Colon (tissue), 2 donors: ENCODE data around the gene SHC1.

Experiments used
- FAIRE-seq: peaks from 2 replicates; lab custom pipeline; 2012; peaks lifted over from hg19 to GRCh38; lab: Jason Lieb, UNC
- donor health status: control.
- donor health status: control.

SHC1 gene

DNA sequence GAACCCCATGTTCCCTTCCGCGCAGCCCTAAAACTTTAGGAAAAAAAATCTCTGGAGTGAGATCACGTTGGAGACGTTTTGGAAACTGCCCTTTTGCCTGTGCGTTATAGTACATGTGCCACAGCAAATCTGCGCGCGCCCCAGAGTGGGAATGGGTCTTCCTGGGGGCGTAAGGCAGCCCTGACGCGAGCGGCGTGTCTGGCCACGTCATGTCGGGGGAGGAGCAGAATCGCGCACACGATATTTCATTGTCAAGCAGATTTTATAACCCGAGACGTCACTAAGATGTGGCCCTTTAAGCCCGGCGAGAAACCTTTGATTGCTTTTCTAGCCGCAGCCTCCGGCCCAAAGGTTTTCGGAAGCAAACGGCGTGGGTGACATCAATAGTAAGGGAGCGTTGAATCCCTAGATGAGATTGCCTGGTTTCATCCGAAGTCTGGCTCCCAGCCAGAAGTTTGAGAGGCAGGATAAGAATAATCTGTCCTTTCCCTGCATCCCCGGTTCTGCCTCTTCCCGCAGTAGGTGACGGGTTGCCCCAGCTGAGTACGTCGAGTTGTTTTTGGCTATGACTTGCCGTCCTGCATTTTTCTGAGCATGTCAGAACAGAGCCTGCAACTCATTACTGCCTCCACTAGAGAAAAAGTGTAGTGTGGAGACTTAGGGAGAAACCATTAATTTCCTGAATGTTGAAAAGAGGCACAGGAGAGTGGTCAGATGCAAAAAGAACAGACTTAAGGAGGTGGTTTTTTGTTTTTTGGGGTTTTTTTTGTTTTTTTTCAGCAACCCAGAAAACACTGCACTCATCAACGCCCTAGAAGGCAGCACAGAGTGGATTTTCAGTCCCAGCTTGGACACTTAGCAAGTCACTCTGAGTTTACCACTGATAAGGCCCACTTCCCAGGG is 33.2 kb downstream of the SHC1 start:
- no peak for FAIRE-seq

- FAIRE-seq: no peak
Observed at GRCh38 chr1:154936555-154937084, 33.9 kb downstream of the SHC1 start, which contains the start of gene PMVK. PMVK (minus strand) TSS chr1:154936719; CDS start chr1:154936685, 34 bp downstream.

- no peak for FAIRE-seq
Observed at GRCh38 chr1:154935749-154936554, 34.6 kb downstream of the SHC1 start.

GRCh38 chr1:154934358-154934948 is 36.1 kb downstream of the SHC1 start:
- no peak for FAIRE-seq

GRCh38 chr1:154931940-154932487 is 38.5 kb downstream of the SHC1 start:
- FAIRE-seq: no peak

GRCh38 chr1:154926201-154926600 is 44.3 kb downstream of the SHC1 start:
- FAIRE-seq: no peak

- FAIRE-seq: no peak
Observed at GRCh38 chr1:154925335-154926170, 45.0 kb downstream of the SHC1 start.

- no peak for FAIRE-seq
Observed at GRCh38 chr1:154923695-154924094, 46.9 kb downstream of the SHC1 start.

DNA sequence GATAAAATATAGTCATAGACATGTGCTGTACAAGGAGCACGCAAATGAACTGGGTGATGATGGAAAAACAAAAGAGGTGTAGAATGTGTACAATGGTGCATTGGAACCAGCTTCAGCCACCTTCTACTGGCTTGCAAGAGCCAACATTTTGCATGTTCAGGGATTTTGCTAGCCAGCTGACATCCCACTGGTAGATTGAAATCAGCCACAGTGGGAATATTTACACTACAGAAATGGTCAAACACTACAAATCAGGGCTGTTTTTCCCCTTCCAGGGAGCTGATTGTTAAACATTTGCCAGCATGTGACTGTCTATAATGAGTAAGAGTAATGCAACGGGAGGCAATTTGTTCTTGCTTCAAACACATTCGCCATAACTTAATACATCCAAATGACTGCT is 57.3 kb downstream of the SHC1 start:
- no peak for FAIRE-seq

DNA sequence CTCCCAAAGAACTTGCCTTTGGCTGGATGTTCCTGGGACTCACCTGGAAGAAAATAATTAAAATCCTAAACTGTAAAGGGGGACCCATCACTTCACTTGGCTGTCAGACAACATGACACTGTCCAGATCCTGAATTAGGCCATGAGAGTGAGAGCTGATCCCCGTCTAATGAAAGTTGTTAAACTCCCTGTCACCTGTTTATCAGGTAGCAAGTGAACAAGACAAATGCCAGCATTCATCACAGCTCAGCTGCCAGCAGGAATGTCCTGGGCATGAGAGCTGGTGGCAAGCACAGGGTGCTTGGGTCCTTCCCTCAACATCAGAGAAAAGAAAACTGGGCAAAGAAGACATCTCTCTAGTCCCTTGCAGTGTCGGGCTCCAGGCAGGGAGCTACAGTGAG is 57.8 kb downstream of the SHC1 start:
- FAIRE-seq: no peak
